ENCODE data around the gene SLC17A2.

The SLC17A2 gene

DNA sequence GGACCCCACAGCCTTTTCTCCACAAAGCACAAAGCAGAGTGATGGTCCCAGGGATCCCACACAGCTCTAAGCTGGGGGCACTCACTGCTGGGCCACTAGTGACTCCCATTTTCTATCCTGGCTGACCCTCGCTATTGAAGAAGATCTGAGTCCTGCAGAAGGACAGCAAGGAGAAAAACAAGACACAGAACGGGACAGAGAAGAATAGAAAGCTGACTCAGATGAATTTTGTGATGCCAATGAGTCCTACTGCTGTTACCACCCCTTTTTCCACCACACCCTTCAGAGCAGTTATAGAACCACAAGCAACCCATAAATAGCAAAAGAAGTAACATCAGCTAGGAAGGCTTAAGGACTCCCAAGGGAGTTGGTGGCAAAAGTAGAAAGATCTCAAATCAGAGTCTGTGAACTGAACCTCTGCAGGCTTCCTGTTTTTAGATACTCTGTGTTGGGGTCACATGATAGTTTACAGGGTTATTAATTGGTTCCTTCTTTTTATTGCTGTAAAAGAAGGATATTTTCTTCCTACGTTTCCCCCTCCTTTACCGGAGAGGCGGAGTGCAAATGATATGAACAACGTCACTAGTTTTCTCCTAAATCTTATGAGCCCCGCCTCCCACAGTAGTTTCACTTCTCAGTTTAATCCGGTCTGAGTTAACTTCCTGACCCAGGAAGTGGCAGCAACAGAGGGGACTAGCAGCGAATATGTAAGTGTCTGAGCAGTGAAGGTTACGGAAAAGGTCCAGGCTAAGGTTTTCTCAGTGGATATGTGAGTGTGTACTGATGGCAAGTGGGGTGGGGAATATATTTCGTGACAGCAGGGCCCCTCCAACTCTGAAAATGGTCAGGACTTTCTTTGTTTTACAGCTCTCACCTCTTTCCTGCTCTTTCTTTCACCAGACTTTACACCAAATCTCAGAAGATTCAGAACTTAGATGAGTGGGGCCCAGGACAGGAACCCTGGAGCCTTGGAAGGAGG lies 31.9 kb upstream of the SLC17A2 start, which contains the start of gene TRIM38:
TRIM38 (plus strand) TSS at position 654 of the 979 bp plus-strand sequence. CDS start 3,721 bp downstream, outside the sequence.
- Histone ChIP-seq H3K36me3 (ENCODE audit: insufficient read depth, low read length) (peaks cover 21% of the 10 kb centered on the region), H3K4me3 (ENCODE audit: low read length) (peak within 1 kb of the TSS; percentile 71), H3K4me1 (ENCODE audit: control insufficient read depth, insufficient read depth, low read length) (peaks cover 35% of the 10 kb centered on the region), H3K4me2 (ENCODE audit: low read length) (peak within 1 kb of the TSS; percentile 81), H3K9ac (ENCODE audit: low read depth, low read length) (peak within 1 kb of the TSS; percentile 92), H3K27me3 (ENCODE audit: control insufficient read depth, insufficient read depth, low read length) (no peaks in the 10 kb centered on the region), H3K9me3 (replicated peaks; ENCODE audit: low read length) (no peaks in the 10 kb centered on the region)

DNA sequence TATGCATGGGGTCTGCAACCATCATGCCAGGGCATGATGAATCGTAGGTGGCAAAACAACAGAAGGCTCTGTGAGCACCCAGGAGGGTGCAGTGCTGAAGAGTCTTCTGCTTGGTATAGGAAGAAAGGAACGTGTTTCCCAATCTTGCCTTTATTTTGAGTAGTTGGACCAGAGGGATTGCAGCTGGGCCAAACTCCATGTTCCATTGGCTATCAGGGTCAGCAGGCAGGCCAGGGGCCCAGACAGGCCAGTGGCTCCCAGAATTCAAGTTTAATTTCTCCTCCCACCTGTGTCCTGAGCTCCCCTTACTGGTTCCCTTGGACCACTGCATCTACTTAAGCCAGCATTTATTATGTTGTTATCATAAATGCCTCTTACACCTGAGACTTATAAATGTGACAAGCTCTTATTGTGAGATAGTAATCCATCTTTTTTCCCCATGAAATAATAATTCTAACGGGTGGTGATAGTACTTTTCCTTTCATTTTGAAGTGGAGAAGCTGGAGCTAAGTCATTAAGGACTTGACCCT lies 31.2 kb upstream of the SLC17A2 start:
- peak overlapping the region; percentile 81 for H3K4me2 ChIP-seq (ENCODE audit: low read length)
- peak overlapping the region; percentile 92 for H3K9ac ChIP-seq (ENCODE audit: low read depth, low read length)
- peak overlapping the region; percentile 71 for H3K4me3 ChIP-seq (ENCODE audit: low read length)
- H3K4me1 ChIP-seq (ENCODE audit: control insufficient read depth, insufficient read depth, low read length) = peaks cover 32% of the 10 kb centered on the region
- no peaks in the 10 kb centered on the region for H3K27me3 ChIP-seq (ENCODE audit: control insufficient read depth, insufficient read depth, low read length)
- peaks cover 15% of the 10 kb centered on the region for H3K36me3 ChIP-seq (ENCODE audit: insufficient read depth, low read length)
- H3K9me3 ChIP-seq (replicated peaks; ENCODE audit: low read length) = no peaks in the 10 kb centered on the region

DNA sequence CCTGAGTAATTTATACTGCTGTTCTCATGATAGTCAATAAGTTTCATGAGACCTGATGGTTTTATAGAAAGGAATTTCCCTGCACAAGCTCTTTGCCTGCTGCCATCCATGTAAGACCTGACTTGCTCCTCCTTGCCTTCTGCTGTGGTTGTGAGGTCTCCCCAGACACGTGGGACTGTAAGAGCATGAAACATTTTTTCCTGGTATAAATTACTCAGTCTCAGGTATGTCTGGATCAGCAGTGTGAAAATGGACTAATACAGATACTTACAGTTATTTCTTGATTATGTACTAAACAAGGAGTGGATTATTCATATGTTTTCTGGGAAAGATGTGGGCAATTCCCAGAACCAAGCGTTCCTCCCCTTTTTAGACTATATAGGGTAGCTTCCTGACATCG lies 30.2 kb upstream of the SLC17A2 start:
- Histone ChIP-seq H3K4me2 (ENCODE audit: low read length) (peak overlapping the region; percentile 50), H3K36me3 (ENCODE audit: insufficient read depth, low read length) (peaks cover 7% of the 10 kb centered on the region), H3K4me1 (ENCODE audit: control insufficient read depth, insufficient read depth, low read length) (peaks cover 32% of the 10 kb centered on the region), H3K4me3 (ENCODE audit: low read length) (no peak overlapping the region), H3K27me3 (ENCODE audit: control insufficient read depth, insufficient read depth, low read length) (no peaks in the 10 kb centered on the region), H3K9ac (ENCODE audit: low read depth, low read length) (peak overlapping the region; percentile 18), H3K9me3 (replicated peaks; ENCODE audit: low read length) (no peaks in the 10 kb centered on the region)

DNA sequence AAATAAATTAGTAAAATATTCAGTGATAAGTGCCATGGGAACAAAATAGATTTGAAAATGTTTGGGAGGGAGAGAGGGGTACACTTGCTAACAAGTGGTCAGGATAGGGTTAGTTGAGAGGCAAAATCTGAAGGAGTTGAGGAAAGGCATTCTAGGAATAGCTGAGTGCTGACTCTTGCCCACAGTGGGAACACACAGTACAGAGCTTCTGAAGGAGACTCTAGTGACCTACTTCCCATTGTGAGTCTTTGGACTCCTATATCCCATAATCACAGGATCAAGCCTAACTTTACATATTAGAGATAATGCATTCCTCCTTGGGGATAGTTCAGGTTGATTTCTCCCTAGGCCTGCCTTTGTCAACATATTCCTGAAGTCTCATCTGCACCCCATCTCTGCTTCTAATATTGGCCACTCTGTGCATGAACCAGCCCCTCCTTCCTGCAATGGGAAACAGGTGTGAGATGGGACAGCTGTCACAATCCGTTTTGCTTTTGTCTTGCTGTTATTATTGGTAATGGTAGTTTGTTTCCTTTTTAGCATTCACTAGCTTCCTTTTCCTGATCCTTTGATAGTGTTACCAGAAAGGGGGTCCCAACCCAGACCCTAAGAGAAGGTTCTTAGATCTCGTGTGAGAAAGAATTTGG lies 29.5 kb upstream of the SLC17A2 start:
- H3K9ac ChIP-seq (ENCODE audit: low read depth, low read length) = peak overlapping the region; percentile 18
- no peaks in the 10 kb centered on the region for H3K27me3 ChIP-seq (ENCODE audit: control insufficient read depth, insufficient read depth, low read length)
- peaks cover 32% of the 10 kb centered on the region for H3K4me1 ChIP-seq (ENCODE audit: control insufficient read depth, insufficient read depth, low read length)
- H3K9me3 ChIP-seq (replicated peaks; ENCODE audit: low read length) = no peaks in the 10 kb centered on the region
- H3K4me3 ChIP-seq (ENCODE audit: low read length) = no peak overlapping the region
- H3K4me2 ChIP-seq (ENCODE audit: low read length) = peak overlapping the region; percentile 50
- peaks cover 1% of the 10 kb centered on the region for H3K36me3 ChIP-seq (ENCODE audit: insufficient read depth, low read length)

DNA sequence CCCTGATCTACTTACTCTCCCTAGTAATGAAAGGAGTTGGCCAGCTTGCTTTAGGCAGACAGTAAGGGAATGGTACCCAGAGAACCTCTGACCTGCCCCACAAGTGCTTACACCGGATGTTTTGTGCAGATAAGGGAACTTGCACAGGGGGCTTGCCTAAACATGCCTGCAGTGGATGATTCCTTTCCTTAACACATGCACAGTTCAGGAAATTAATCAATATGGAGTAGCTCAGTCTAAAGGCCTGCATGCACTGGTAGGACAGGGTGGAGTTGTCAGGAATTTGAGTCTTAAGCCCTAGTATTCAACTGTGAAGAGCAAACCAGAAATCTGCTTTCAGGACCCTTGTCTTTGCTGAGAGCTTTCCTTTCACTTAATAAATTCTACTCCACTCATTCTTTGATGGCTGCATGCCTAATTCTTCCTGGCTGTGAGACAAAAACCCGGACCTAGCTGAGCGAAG lies 28.2 kb upstream of the SLC17A2 start:
- H3K9me3 ChIP-seq (replicated peaks; ENCODE audit: low read length) = no peaks in the 10 kb centered on the region
- no peaks in the 10 kb centered on the region for H3K27me3 ChIP-seq (ENCODE audit: control insufficient read depth, insufficient read depth, low read length)
- no peaks in the 10 kb centered on the region for H3K36me3 ChIP-seq (ENCODE audit: insufficient read depth, low read length)
- peaks cover 27% of the 10 kb centered on the region for H3K4me1 ChIP-seq (ENCODE audit: control insufficient read depth, insufficient read depth, low read length)
- H3K9ac ChIP-seq (ENCODE audit: low read depth, low read length) = no peak overlapping the region
- H3K4me2 ChIP-seq (ENCODE audit: low read length) = no peak overlapping the region
- no peak overlapping the region for H3K4me3 ChIP-seq (ENCODE audit: low read length)

DNA sequence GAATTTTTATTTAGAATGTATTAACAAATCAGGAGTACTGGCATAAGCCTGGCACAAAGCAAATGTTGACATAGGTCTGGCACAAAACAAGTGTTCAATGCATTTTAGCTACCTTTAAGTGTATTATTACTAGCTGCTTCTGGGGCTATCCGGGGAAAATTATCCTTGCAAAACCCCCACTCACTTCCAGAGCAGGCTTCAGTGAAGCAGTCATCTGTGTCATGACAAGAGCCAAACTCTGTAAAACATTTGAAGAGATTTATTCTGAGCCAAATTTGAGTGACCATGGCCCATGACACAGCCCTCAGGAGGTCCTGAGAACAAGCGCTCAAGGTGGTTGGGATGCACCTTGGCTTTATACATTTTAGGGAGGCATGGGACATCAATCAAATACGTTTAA lies 25.7 kb upstream of the SLC17A2 start:
- Histone ChIP-seq H3K9me3 (replicated peaks; ENCODE audit: low read length) (no peaks in the 10 kb centered on the region), H3K4me1 (ENCODE audit: control insufficient read depth, insufficient read depth, low read length) (peaks cover 17% of the 10 kb centered on the region), H3K4me2 (ENCODE audit: low read length) (no peak overlapping the region), H3K36me3 (ENCODE audit: insufficient read depth, low read length) (no peaks in the 10 kb centered on the region), H3K4me3 (ENCODE audit: low read length) (no peak overlapping the region), H3K9ac (ENCODE audit: low read depth, low read length) (no peak overlapping the region), H3K27me3 (ENCODE audit: control insufficient read depth, insufficient read depth, low read length) (no peaks in the 10 kb centered on the region)

DNA sequence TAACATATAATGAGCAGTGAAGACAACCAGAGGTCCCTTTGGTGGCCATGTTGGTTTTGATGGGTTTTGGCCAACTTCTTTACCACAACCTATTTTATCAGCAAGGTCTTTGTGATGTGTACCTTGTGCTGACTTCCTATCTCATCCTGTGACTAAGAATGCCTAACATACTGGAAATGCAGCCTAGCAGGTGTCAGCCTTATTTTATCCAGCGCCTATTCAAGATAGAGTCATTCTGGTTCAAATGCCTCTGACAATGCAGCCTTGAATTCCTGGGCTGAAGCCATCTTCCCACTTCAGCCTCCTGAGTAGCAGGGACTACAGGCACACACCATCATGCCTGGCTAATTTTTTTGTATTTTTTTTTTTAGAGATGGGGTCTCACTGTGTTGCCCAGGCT lies 24.3 kb upstream of the SLC17A2 start:
- no peaks in the 10 kb centered on the region for H3K9me3 ChIP-seq (replicated peaks; ENCODE audit: low read length)
- H3K27me3 ChIP-seq (ENCODE audit: control insufficient read depth, insufficient read depth, low read length) = no peaks in the 10 kb centered on the region
- no peak overlapping the region for H3K9ac ChIP-seq (ENCODE audit: low read depth, low read length)
- H3K4me3 ChIP-seq (ENCODE audit: low read length) = no peak overlapping the region
- H3K36me3 ChIP-seq (ENCODE audit: insufficient read depth, low read length) = no peaks in the 10 kb centered on the region
- H3K4me1 ChIP-seq (ENCODE audit: control insufficient read depth, insufficient read depth, low read length) = peaks cover 6% of the 10 kb centered on the region
- H3K4me2 ChIP-seq (ENCODE audit: low read length) = no peak overlapping the region

DNA sequence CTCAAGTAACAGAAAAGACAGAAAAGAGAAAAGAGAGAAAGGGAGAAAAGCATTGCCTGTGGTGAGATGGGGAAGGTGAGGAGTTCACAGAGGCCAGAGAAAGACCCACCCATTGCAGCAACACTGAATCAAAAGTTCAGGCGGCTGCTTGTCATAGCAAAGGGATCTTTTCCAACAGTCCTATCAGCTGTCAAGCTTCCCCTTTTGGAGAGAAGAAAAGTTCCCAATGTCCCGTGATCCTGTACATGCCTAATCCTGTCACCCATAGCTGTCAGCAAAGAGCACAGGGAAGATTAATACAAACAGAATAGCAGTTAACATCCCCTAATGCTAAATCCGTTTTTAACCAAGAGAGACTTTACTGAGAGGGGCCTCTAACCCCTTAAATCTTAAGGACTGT lies 23.2 kb upstream of the SLC17A2 start:
- no peak overlapping the region for H3K4me3 ChIP-seq (ENCODE audit: low read length)
- no peaks in the 10 kb centered on the region for H3K27me3 ChIP-seq (ENCODE audit: control insufficient read depth, insufficient read depth, low read length)
- H3K4me2 ChIP-seq (ENCODE audit: low read length) = no peak overlapping the region

DNA sequence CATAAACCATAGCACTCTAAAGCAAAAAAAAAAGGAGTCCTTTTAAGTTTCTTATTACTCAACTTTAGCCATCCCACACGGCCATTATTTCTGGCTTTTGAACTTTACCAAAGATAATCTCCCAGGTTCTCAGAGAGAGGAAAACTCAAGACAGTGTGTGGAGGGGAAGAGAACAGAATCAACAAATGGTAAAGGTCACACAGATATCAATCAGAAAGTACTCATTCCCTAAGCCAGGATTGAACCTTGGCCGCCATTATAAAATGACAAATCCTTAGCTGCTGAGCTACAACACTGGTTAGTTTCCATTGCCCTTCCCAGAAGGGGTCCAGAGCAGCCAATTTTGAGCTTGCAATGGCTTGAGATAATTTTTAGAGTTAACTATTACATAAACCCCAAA lies 22.0 kb upstream of the SLC17A2 start:
- Histone ChIP-seq H3K4me3 (ENCODE audit: low read length) (no peak overlapping the region), H3K9ac (ENCODE audit: low read depth, low read length) (no peak overlapping the region), H3K4me1 (ENCODE audit: control insufficient read depth, insufficient read depth, low read length) (no peaks in the 10 kb centered on the region), H3K9me3 (replicated peaks; ENCODE audit: low read length) (no peaks in the 10 kb centered on the region), H3K36me3 (ENCODE audit: insufficient read depth, low read length) (no peaks in the 10 kb centered on the region), H3K4me2 (ENCODE audit: low read length) (no peak overlapping the region), H3K27me3 (ENCODE audit: control insufficient read depth, insufficient read depth, low read length) (no peaks in the 10 kb centered on the region)

More for the DNA sequence above, 23.2 kb upstream of the SLC17A2 start:
- no peaks in the 10 kb centered on the region for H3K36me3 ChIP-seq (ENCODE audit: insufficient read depth, low read length)
- no peaks in the 10 kb centered on the region for H3K4me1 ChIP-seq (ENCODE audit: control insufficient read depth, insufficient read depth, low read length)
- H3K9me3 ChIP-seq (replicated peaks; ENCODE audit: low read length) = no peaks in the 10 kb centered on the region
- H3K9ac ChIP-seq (ENCODE audit: low read depth, low read length) = no peak overlapping the region

DNA sequence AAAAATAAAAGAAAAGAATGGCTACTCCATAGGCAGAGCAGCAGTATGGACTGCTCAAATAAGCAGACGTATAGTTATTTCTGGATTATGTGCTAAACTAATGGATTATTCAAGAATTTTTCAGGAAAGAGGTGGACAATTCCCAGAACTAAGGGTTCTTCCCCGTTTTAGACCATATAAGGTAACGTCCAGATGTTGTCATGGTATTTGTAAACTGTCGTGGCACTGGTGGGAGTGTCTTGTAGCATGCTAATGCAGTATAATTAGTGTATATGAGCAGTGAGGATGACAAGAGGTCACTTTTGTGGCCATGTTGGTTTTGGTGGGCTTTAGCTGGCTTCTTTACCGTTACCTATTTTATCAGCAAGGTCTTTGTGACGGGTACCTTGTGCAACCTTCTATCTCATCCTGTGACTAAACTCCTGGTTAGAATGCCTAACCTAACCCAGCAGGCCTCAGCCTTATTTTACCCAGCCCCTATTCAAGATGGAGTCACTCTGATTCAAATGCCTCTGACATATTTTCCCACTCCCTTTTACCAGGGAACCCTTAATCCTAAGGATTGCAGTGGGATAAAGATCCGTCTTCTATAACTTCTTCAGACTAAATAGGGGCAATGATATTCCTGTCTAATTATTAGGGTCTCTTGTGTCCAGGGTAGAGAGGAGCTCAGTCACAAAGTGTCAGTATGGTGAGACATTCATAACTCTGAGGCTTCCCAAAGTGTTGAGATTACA lies 21.0 kb upstream of the SLC17A2 start:
- Histone ChIP-seq H3K4me2 (ENCODE audit: low read length) (no peak overlapping the region), H3K36me3 (ENCODE audit: insufficient read depth, low read length) (no peaks in the 10 kb centered on the region), H3K9me3 (replicated peaks; ENCODE audit: low read length) (no peaks in the 10 kb centered on the region), H3K27me3 (ENCODE audit: control insufficient read depth, insufficient read depth, low read length) (no peaks in the 10 kb centered on the region), H3K4me3 (ENCODE audit: low read length) (no peak overlapping the region), H3K4me1 (ENCODE audit: control insufficient read depth, insufficient read depth, low read length) (no peaks in the 10 kb centered on the region), H3K9ac (ENCODE audit: low read depth, low read length) (no peak overlapping the region)

DNA sequence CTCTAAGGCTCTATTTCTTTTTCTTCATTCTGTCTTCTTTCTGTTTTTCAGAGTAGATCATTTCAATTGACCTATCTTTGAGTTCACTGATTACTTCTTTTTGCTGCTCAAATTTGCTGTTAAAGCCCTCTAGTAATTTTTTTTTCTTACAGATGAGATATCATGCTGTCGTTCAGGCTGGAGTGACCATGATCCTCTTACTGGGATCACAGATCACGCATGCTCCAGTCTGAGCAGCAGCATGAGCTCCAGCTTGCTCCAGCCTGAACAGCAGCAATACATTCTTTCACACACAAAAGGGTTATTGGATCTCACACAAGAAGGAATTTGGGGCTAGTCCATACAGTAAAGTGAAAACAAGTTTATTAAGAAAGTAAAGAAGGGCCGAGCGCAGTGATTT lies 19.8 kb upstream of the SLC17A2 start:
- Histone ChIP-seq H3K4me2 (ENCODE audit: low read length) (no peak overlapping the region), H3K4me3 (ENCODE audit: low read length) (no peak overlapping the region), H3K27me3 (ENCODE audit: control insufficient read depth, insufficient read depth, low read length) (no peaks in the 10 kb centered on the region), H3K9me3 (replicated peaks; ENCODE audit: low read length) (no peaks in the 10 kb centered on the region), H3K36me3 (ENCODE audit: insufficient read depth, low read length) (no peaks in the 10 kb centered on the region), H3K9ac (ENCODE audit: low read depth, low read length) (no peak overlapping the region), H3K4me1 (ENCODE audit: control insufficient read depth, insufficient read depth, low read length) (no peaks in the 10 kb centered on the region)

Data from skeletal muscle satellite cell (primary cell).